ENCODE results near the gene SLC24A4.

GRCh38 chr14:92400579-92401444, 77.8 kb downstream of the SLC24A4 start:
- no peak for TF ChIP-seq CTCF (conservative IDR thresholded peaks at IDR 0.05; ENCODE audit: low read length)
- no peak for TF ChIP-seq EZH2phosphoT487 (IDR thresholded peaks at IDR 0.05; ENCODE audit: borderline replicate concordance)
